Progenitor cell of endocrine pancreas (in vitro differentiated cells): ENCODE data around the gene RGS10. TPM values are rescaled to one million over a fixed set of nuclear protein-coding genes. Genes with fewer than 3 reads are reported as not detected.

Experiments
- DNase-seq: peaks from one replicate; pipeline ENCODE4 v3.0.0; 2021; ENCODE audit warnings: low spot score; ENCODE audit not compliant: unreplicated experiment
- H3K27ac Mint-ChIP-seq: 2 replicates; pipeline ENCODE4 v1.8.0; 2021; ENCODE audit warnings: mild to moderate bottlenecking, moderate library complexity, mixed read lengths
- H3K27me3 Mint-ChIP-seq: 2 replicates; pipeline ENCODE4 v1.8.0; 2021; ENCODE audit warnings: mixed read lengths
- H3K36me3 Mint-ChIP-seq: 2 replicates; pipeline ENCODE4 v1.8.0; 2022; ENCODE audit warnings: mixed read lengths; ENCODE audit not compliant: insufficient read depth
- H3K4me1 Mint-ChIP-seq: 2 replicates; pipeline ENCODE4 v1.8.0; 2021; ENCODE audit warnings: low read depth, mixed read lengths
- H3K4me3 Mint-ChIP-seq: 2 replicates; pipeline ENCODE4 v1.8.0; 2021; ENCODE audit warnings: low read depth, mild to moderate bottlenecking, moderate library complexity, mixed read lengths
- H3K9me3 Mint-ChIP-seq: 2 replicates; pipeline ENCODE4 v1.8.0; 2021; ENCODE audit warnings: low read depth, mixed read lengths
- CTCF ChIP-seq: fragments of 200-600 bp; sonication (generic); IDR thresholded peaks from one replicate; pipeline ENCODE4 v1.5.0; 2021; ENCODE audit warnings: antibody characterized with exemption, mild to moderate bottlenecking; ENCODE audit not compliant: unreplicated experiment
- total RNA-seq: library from RNA; stranded (reverse); gene quantifications from 2 replicates; pipeline ENCODE4 v1.2.1, GENCODE V29; 2021

The RGS10 gene
- total RNA-seq, 1 donor from 2014 or later: 0.96 TPM

DNA sequence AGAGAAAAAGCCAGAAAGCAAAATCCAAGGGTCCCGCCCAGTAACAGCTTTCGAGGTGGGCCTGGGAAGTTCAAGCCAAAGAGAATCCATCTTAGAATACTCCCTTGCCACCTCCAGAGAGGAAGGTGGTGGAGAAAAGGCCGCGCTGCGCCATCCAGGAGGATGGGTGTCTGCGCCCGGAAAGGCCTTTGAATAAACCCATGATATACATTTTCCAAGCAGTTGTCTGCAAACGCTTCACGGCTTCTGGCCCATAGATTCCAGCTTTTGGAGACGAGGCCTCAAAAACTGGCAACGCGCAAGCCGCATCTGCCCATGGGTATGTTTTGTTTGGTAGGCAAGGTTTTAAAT lies 17.8 kb downstream of the RGS10 start:
- Mint-ChIP-seq H3K4me1 (no peaks in the 10 kb centered on the region), H3K27ac (no peak overlapping the region), H3K4me3 (no peak overlapping the region), H3K27me3 (peaks cover 9% of the 10 kb centered on the region), H3K36me3 (no peaks in the 10 kb centered on the region), H3K9me3 (no peaks in the 10 kb centered on the region)
- TF ChIP-seq CTCF: no peak
- no peak for DNase-seq

- H3K27me3 Mint-ChIP-seq: peaks cover 9% of the 10 kb centered on the region
- TF ChIP-seq CTCF: no peak
- no peaks in the 10 kb centered on the region for H3K4me1 Mint-ChIP-seq
- H3K4me3 Mint-ChIP-seq: no peak overlapping the region
- H3K9me3 Mint-ChIP-seq: no peaks in the 10 kb centered on the region
- no peak for DNase-seq
- no peaks in the 10 kb centered on the region for H3K36me3 Mint-ChIP-seq
- H3K27ac Mint-ChIP-seq: peak overlapping the region; percentile 74
These were observed 18.4 kb downstream of the RGS10 start for GRCh38 chr10:119523895-119524719.

GRCh38 chr10:119522747-119523426 lies 19.6 kb downstream of the RGS10 start:
- Mint-ChIP-seq H3K27ac (no peak overlapping the region), H3K4me3 (no peak overlapping the region)

GRCh38 chr10:119521443-119522204 lies 20.9 kb downstream of the RGS10 start:
- no peak for TF ChIP-seq CTCF
- no peak for DNase-seq
- H3K27me3 Mint-ChIP-seq: peaks cover 8% of the 10 kb centered on the region
- H3K4me1 Mint-ChIP-seq: no peaks in the 10 kb centered on the region
- no peak overlapping the region for H3K27ac Mint-ChIP-seq
- H3K4me3 Mint-ChIP-seq: no peak overlapping the region
- no peaks in the 10 kb centered on the region for H3K36me3 Mint-ChIP-seq
- H3K9me3 Mint-ChIP-seq: no peaks in the 10 kb centered on the region

More at GRCh38 chr10:119522747-119523426, 19.6 kb downstream of the RGS10 start:
- Mint-ChIP-seq H3K36me3 (no peaks in the 10 kb centered on the region), H3K4me1 (no peaks in the 10 kb centered on the region), H3K9me3 (no peaks in the 10 kb centered on the region), H3K27me3 (peaks cover 12% of the 10 kb centered on the region)
- TF ChIP-seq CTCF: no peak
- DNase-seq: no peak

GRCh38 chr10:119520283-119520682 lies 22.2 kb downstream of the RGS10 start:
- no peak for DNase-seq
- H3K4me1 Mint-ChIP-seq: no peaks in the 10 kb centered on the region
- no peak overlapping the region for H3K27ac Mint-ChIP-seq
- H3K27me3 Mint-ChIP-seq: peaks cover 8% of the 10 kb centered on the region
- H3K4me3 Mint-ChIP-seq: no peak overlapping the region
- no peaks in the 10 kb centered on the region for H3K9me3 Mint-ChIP-seq
- TF ChIP-seq CTCF: no peak
- no peaks in the 10 kb centered on the region for H3K36me3 Mint-ChIP-seq
